ENCODE results near the gene ARPC3. TPM values are rescaled to one million over a fixed set of nuclear protein-coding genes. Genes with fewer than 3 reads are reported as not detected.
A peak's percentile ranks its signal among the peaks of the same experiment; 100 is the strongest.
"Not testable (repeated sequence)": the region's sequence is repeated elsewhere in the genome, so short reads cannot be mapped to it uniquely, and the experiment has no call there.

ARPC3 gene
- total RNA-seq, 1 donor from 2014 or later, result 109 TPM

DNA sequence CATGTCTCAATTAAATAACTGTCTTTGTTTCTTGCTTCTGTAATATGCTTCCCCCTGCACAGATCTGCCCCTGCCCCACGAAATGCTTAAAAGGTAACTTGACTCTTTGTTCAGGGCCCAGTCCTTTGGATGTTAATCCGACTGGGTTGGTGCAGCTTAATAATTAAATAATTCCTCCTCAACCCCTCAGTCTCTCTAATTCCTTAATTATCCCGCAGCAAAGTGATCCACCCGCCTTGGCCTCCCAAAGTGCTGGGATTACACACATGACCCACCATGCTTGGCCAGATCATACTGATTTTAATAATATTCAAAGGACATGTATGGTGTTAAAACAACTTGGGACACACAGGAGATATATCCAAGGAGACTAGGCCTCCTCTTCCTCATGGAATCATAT lies 28.4 kb downstream of the ARPC3 start:
- no peak for ATAC-seq
- no peak for DNase-seq (ENCODE audit: low spot score)
- intact Hi-C loops (cut with DNase I), result loop anchor here (10.0 kb wide), 1 partner anchor 317 kb away; no protein-coding TSS in a partner anchor

DNA sequence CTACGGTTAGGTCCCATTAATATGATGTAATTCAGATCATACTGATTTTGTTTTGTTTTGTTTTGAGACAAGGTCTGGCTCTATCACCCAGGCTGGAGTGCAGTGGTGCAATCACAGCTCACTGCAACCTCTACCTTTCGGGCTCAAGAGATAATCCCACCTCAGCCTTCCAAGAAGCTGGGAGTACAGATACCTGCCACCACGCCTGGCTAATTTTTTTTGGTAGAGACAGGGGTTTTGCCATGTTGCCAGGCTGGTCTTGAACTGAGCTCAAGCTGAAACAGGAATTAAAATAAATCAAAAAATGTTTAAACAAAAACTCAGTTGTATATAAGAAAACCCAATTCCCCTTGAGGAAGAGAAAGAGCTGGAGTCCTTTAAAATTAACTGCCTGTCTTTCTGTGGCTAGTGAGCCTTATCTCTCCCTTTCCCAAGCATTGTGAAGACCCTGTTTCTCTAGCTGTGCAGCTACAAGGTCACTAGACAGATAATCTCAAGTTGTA lies 28.9 kb downstream of the ARPC3 start:
- intact Hi-C loops (cut with DNase I), result loop anchor here (10.0 kb wide), 1 partner anchor 316 kb away; no protein-coding TSS in a partner anchor
- no peak for DNase-seq (ENCODE audit: low spot score)
- no peak for ATAC-seq

DNA sequence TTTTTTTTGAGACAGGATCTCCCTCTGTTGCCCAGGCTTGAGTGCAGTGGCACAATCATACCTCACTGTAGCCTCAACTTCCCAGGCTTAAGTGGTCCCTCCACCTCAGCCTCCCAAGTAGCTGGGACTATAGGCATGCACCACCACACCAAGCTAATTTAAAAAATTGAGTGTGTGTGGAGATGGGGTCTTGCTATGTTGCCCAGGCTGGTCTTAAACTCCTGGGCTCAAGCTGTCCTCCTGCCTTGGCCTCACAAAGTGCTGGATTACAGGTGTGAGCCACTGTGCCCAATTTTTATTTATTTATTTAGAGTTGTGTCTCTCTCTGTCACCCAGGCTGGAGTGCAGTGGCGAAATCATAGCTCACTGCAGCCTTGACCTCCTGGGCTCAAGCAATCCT lies 29.5 kb downstream of the ARPC3 start:
- intact Hi-C loops (cut with DNase I), result loop anchor here (10.0 kb wide), 1 partner anchor 316 kb away; no protein-coding TSS in a partner anchor
- not testable (repeated sequence) for ATAC-seq; DNase-seq (ENCODE audit: low spot score)

DNA sequence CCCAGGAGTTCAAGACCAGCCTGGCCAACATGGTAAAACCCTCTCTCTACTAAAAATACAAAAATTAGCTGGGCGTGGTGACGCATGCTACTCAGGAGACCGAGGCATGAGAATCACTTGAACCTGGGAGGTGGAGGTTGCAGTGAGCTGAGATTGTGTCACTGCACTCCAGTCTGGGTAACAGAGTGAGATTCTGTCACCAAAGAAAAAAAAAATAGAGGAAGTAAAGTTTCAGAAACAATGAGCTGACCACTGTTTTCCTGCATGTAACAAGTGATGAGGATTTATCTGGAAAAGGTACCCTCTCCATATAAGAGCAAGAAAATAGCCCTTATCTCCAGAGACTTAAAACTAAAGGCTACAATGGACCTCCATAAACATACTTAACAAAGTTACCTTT lies 33.0 kb downstream of the ARPC3 start:
- DNase-seq (ENCODE audit: low spot score); intact Hi-C loops (cut with DNase I); ATAC-seq: not testable (repeated sequence)

DNA sequence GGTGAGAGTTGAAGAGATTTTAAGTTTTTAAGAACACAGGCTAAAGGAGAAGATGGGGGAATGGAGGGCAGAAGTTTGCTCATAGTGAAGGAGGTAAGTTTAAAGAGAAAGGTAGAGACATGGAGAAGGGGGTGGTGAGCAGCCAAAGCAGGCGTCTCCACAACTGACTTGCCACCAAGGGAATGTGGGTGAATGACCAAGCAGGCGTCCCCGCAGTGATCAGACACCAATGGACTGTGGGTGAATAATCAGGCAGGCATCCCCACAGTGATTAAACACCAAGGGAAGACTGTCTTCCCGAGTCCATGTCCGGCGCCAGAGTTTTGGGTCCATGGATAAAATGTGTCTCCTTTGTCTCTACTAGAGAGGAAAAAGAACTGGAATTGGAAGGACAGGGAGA lies 40.1 kb downstream of the ARPC3 start:
- DNase-seq (ENCODE audit: low spot score); intact Hi-C loops (cut with DNase I); ATAC-seq: not testable (repeated sequence)

DNA sequence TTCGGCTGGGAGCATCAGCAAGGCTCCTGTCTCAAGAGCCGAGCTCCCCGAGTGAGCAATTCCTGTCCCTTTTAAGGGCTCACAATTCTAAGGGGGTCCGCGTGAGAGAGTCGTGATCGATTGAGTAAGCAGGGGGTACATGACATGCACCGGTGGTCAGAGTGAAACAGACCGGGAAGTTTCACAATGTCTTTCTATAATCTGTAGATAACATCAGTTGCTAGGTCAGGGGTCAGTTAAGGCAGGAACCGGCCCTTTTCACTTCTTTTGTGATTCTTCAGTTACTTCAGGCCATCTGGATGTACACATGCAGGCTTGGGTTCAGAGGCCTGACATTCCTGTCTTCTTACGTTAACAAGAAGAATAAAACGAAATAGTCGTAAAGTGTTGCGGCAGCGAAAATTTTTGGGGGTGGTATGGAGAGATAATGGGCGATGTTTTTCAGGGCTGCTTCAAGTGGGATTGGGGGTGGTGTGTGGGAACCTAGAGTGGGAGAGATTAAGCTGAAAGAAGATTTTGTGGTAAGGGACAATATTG lies 44.9 kb downstream of the ARPC3 start:
- DNase-seq (ENCODE audit: low spot score); ATAC-seq; intact Hi-C loops (cut with DNase I): not testable (repeated sequence)

DNA sequence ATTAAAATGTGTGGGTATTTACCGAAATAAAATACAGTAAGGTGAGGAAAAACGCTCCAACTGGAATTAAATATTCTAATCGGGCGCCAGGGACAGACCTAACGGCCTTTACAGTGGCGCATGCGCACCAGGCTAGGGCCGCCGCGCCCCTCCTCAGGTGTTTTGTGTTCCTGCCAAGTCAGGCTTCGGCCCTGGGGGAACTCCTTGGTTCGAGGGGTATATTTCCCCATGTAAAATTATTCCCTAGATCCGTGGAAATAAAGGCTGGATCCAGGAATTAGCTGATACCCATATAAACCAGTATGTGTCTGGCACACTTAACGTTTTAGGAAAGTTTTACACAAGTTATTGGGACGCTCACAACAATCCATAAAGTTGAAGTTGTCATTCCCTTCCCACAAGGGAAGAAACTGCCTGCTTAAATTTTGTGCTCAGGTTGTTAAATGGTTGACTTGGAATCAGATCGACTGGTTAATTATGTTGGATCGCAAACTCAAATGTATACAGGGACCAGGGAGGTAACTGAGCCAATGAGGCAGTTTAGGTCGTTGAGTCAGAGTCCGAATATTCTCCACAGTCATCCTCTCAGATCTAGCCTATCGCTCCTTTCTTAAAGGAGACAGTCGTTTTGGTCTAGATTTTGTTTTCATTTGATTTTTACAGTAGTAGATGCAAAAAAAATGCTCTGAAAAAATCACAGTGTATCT lies 46.0 kb downstream of the ARPC3 start:
- intact Hi-C loops (cut with DNase I), result no loop called here
- ATAC-seq (peak; percentile 89), DNase-seq (ENCODE audit: low spot score) (peak; percentile 78)

DNA sequence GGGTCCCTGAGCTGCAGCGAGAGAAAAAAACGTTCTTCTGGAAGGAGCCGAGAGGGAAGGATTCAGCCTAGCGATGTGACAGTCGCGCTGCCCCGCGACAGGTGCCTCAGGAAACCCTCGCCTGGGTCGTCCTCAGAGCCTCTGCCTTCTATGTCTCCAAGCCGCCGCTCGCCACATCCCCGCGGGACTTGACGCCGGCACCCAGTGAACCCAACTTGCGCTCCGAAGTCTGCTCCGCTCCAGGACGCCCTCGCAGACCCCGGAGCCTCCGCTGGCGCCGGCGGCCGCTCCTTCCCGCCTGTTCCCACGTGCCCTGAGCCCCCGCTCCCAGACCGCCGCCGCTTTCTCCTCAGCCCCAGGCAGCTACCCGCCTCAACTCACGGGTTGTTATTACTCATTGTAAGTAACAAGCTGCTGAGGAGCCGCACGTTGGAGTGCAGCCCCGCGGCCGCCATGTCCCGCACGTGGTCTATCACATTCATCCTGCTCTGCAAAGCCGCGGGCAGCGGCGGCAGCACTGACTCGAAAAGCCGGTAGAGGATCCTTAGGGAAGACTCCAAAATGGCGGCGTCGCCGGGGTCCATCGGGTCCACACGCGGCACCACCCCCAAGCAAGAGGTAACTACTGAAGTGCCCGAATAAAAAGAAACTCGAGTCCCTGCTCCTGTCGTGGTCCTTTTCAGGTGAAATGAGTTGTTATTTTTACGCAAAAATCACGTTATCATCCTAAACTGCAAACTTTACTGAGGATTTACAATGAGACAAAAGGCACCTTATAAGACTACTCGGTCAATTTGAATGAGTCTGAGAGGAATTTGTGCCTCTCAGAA lies 46.8 kb downstream of the ARPC3 start, which contains the start of gene ANAPC7:
Gene ANAPC7, minus strand, starts transcription at position 563 of the 830 bp plus-strand sequence. Its CDS starts 81 bp downstream, at position 482.
- intact Hi-C loops (cut with DNase I), result no loop called here

More for the DNA sequence above, 46.8 kb downstream of the ARPC3 start, which contains the start of gene ANAPC7:
- ATAC-seq (peak; percentile 98), DNase-seq (ENCODE audit: low spot score) (peak; percentile 92)

Other genes with a start within 250 kb of the ARPC3 start
- 131 TPM for gene ATP2A2, start 169.1 kb downstream of the ARPC3 start, total RNA-seq
- 62.7 TPM for gene ANAPC7, start 46.6 kb downstream of the ARPC3 start, total RNA-seq
- gene GPN3, start 17.9 kb upstream of the ARPC3 start, total RNA-seq, result 18.7 TPM
- 5.8 TPM for gene FAM216A, start 18.5 kb upstream of the ARPC3 start, total RNA-seq
- 102 TPM for gene VPS29, start 51.8 kb upstream of the ARPC3 start, total RNA-seq
- 2.9 TPM for gene RAD9B, start 52.0 kb upstream of the ARPC3 start, total RNA-seq
- 23.8 TPM for gene PPTC7, start 133.0 kb upstream of the ARPC3 start, total RNA-seq
- gene TCTN1, start 163.8 kb upstream of the ARPC3 start, total RNA-seq, result 41.0 TPM
- 7.5 TPM for gene HVCN1, start 238.8 kb upstream of the ARPC3 start, total RNA-seq

All from sciatic nerve (tissue), 2 donors.